Heart left ventricle (tissue), 16 donors: ENCODE measurements around the gene MYL3. TPM values are rescaled to one million over a fixed set of nuclear protein-coding genes. Genes with fewer than 3 reads are reported as not detected.

Experiments used
- ATAC-seq, 4 donors: fragments of 200-7000 bp; cut with Tn5 transposase; one replicate each; pipeline ENCODE4 v1.9.1; 2020 to 2022; ENCODE audit warnings: moderate library complexity in 4 of 4, mild to moderate bottlenecking in 3 of 4, moderate number of reproducible peaks in 1 of 4
- DNase-seq, 5 donors: peaks; one replicate each; pipeline ENCODE4 v3.0.0-alpha.2; 2020
- H3K27ac ChIP-seq, 12 donors: fragments of 200-600 bp; sonication (generic) in 4 of 12; one replicate each; pipeline versions ENCODE4 v1.5.0 to v1.8.0; 2016 to 2022; ENCODE audit warnings: mild to moderate bottlenecking in 2 of 12
- H3K27me3 ChIP-seq, 9 donors: fragments of 200-600 bp; sonication (generic) in 2 of 9; one replicate each; pipeline versions ENCODE4 v1.5.1 to v1.8.0; 2016 to 2022; ENCODE audit warnings: mild to moderate bottlenecking in 3 of 9
- H3K36me3 ChIP-seq, 9 donors: fragments of 200-600 bp; sonication (generic) in 2 of 9; one replicate each; pipeline versions ENCODE4 v1.5.0 to v1.8.0; 2018 to 2022; ENCODE audit warnings: mild to moderate bottlenecking in 2 of 9
- H3K4me1 ChIP-seq, 12 donors: fragments of 200-600 bp; sonication (generic) in 4 of 12; one replicate each; pipeline versions ENCODE4 v1.5.0 to v1.8.0; 2016 to 2022; ENCODE audit warnings: mild to moderate bottlenecking in 3 of 12
- H3K4me3 ChIP-seq, 12 donors: fragments of 200-600 bp; sonication (generic) in 4 of 12; one replicate each; pipeline versions ENCODE4 v1.5.0 to v1.8.0; 2017 to 2022; ENCODE audit warnings: mild to moderate bottlenecking in 9 of 12, moderate library complexity in 4 of 12
- H3K9me3 ChIP-seq, 12 donors: fragments of 200-600 bp; sonication (generic) in 4 of 12; one replicate each; pipeline versions ENCODE4 v1.5.0 to v1.8.0; 2016 to 2022; ENCODE audit warnings: mild to moderate bottlenecking in 1 of 12
- CTCF ChIP-seq, 12 donors: fragments of 200-600 bp; sonication (generic) in 4 of 12; IDR thresholded peaks; one replicate each; pipeline versions ENCODE4 v1.5.0 to v1.8.0; 2018 to 2022; ENCODE audit warnings: antibody characterized with exemption in 12 of 12, mild to moderate bottlenecking in 5 of 12
- POLR2A ChIP-seq, 2 donors: fragments of 450-650 bp; IDR thresholded peaks; one replicate each; pipeline ENCODE4 v1.6.1; 2017; ENCODE audit warnings: antibody characterized with exemption in 2 of 2, mild to moderate bottlenecking in 2 of 2, moderate library complexity in 2 of 2
- WGBS, 4 donors: extraction: QIAGEN DNeasy Blood & Tissue Kit in 2 of 4; methylation state at CpG; one replicate each; pipeline versions ENCODE4 v1.1.5 to v1.1.7; 2013 to 2018; 5-methylcytosine and 5-hydroxymethylcytosine counted together
- intact Hi-C, 10 donors: fragments of 100-400 bp; cut with DNase I; formaldehyde crosslinking; loops; one replicate each; pipeline versions ENCODE4 v1.11.1 to v1.14.2; 2022
- polyA plus RNA-seq, 2 donors: library from polyadenylated mRNA; stranded (reverse); fragments of 200-250 nt; gene quantifications; one replicate each; pipeline ENCODE4 v1.2.3, GENCODE V29; 2013
- total RNA-seq, 9 donors: library from RNA; depleted of rRNA in 2 of 9; stranded (reverse); fragments of >200 nt in 2 of 9; fragmentation: NEBNext Ultra II Directional in 3 of 9; extraction: Animal tissue kit (Norgen Biotek cat#: 25700) in 3 of 9; gene quantifications; one replicate each; pipeline versions ENCODE4 v1.1.0 to v1.2.4, GENCODE V29; 2016 to 2023
- donor health status: ischemic (EF 13 %, LVEDD 7.1; RV severe dilation, severe dysfunction).
- donor health status: healthy with polysubstance abuse.
- donor health status: DM: no; HTN: yes; CAD: no.
- donor health status: DM: no; HTN: no; CAD: no.
- donor health status: ischemic (EF 25% LVEDD 6.9; RV normal size, moderate dysfunction).
- donor health status: ischemic (EF 25% LVEDD 5.7; RV mildly dilated, moderate dysfunction).
- donor health status: healthy.
- donor health status: DM: yes; HTN: yes; CAD: no.
- donor health status: ischemic (EF 35%, LVEDD 5.7; RV mildly dilated, moderate dysfunction).
- donor health status: nonischemic (EF 11% LVEDD 7.7; RV severe dilation, severe dysfunction).
- donor health status: DM: yes; HTN: yes; CAD: no.
- donor health status: PGD.
- donor health status: ischemic (EF 29% LVEDD 5.4; RV normal size, mild dysfunction).
- donor health status: nonischemic (EF 23%, LVEDD 6.1; RV moderate dilation, normal function).

The MYL3 gene
- total and polyA plus RNA-seq, 11 donors, result 4,961 to 12,544 (median 6,839) TPM

- Histone ChIP-seq H3K9me3 (no peaks in the 10 kb centered on the region), H3K4me3 (no peak overlapping the region), H3K4me1 (peaks cover 0 to 49% (median 26%) of the 10 kb centered on the region in 12 donors), H3K27ac (no peak overlapping the region), H3K27me3 (peaks cover 0 to 22% (median 0%) of the 10 kb centered on the region in 9 donors), H3K36me3 (no peaks in the 10 kb centered on the region)
- ATAC-seq (peak in 3 of 4 donors; percentile 22 to 63 (median 52)), DNase-seq (peak; percentile 68 to 87 (median 78))
- intact Hi-C loops, result loop anchor here in 9 of 10 donors (1.0 to 5.0 kb wide), 7 partner anchors 28 to 190 kb away; no protein-coding TSS in a partner anchor
- no peak for TF ChIP-seq POLR2A (IDR thresholded peaks at IDR 0.05)
- TF ChIP-seq CTCF (IDR thresholded peaks at IDR 0.05), result peak; percentile 87 to 96 (median 91)
- 20 to 31% (median 24%) methylated on average over 5 of the region's 5 CpGs for WGBS, 4 donors
Measured at GRCh38 chr3:46895204-46895660, 32.0 kb upstream of the MYL3 start.

GRCh38 chr3:46894256-46894655, 31.0 kb upstream of the MYL3 start:
- WGBS, 4 donors, result 91 to 100% (median 93%) methylated on average over 4 to 6 of the region's 6 CpGs
- no peak overlapping the region for H3K4me3 ChIP-seq
- peaks cover 0 to 50% (median 26%) of the 10 kb centered on the region in 12 donors for H3K4me1 ChIP-seq
- ATAC-seq, result no peak
- no peaks in the 10 kb centered on the region for H3K9me3 ChIP-seq
- H3K27ac ChIP-seq, result peak overlapping the region in 1 of 12 donors; percentile 68
- no peaks in the 10 kb centered on the region for H3K36me3 ChIP-seq
- TF ChIP-seq CTCF (IDR thresholded peaks at IDR 0.05) (no peak), POLR2A (IDR thresholded peaks at IDR 0.05) (no peak)
- DNase-seq, result peak in 1 of 5 donors; percentile 17
- intact Hi-C loops, result loop anchor here in 5 of 10 donors (2.0 to 5.0 kb wide), 4 partner anchors 27 to 232 kb away; no protein-coding TSS in a partner anchor
- H3K27me3 ChIP-seq, result peaks cover 0 to 22% (median 0%) of the 10 kb centered on the region in 9 donors

GRCh38 chr3:46893763-46894162, 30.5 kb upstream of the MYL3 start:
- intact Hi-C loops, result loop anchor here in 7 of 10 donors (1.0 to 5.0 kb wide), 5 partner anchors 27 to 231 kb away; no protein-coding TSS in a partner anchor
- H3K27ac ChIP-seq, result peak overlapping the region in 3 of 12 donors; percentile 67 to 71 (median 68)
- H3K4me1 ChIP-seq, result peaks cover 0 to 51% (median 26%) of the 10 kb centered on the region in 12 donors
- no peaks in the 10 kb centered on the region for H3K36me3 ChIP-seq
- DNase-seq (peak in 2 of 5 donors; percentile 31 to 55), ATAC-seq (no peak)
- no peak overlapping the region for H3K4me3 ChIP-seq
- H3K27me3 ChIP-seq, result peaks cover 0 to 22% (median 0%) of the 10 kb centered on the region in 9 donors
- TF ChIP-seq CTCF (IDR thresholded peaks at IDR 0.05), result no peak
- no peak for TF ChIP-seq POLR2A (IDR thresholded peaks at IDR 0.05)
- 49 to 73% (median 63%) methylated on average over 9 of the region's 9 CpGs for WGBS, 4 donors
- no peaks in the 10 kb centered on the region for H3K9me3 ChIP-seq

- Histone ChIP-seq H3K4me1 (peaks cover 0 to 48% (median 24%) of the 10 kb centered on the region in 12 donors), H3K27me3 (peaks cover 0 to 17% (median 0%) of the 10 kb centered on the region in 9 donors), H3K4me3 (peak overlapping the region in 5 of 12 donors; percentile 41 to 56 (median 46)), H3K36me3 (no peaks in the 10 kb centered on the region), H3K9me3 (no peaks in the 10 kb centered on the region), H3K27ac (peak overlapping the region in 10 of 12 donors; percentile 1 to 71 (median 48))
- TF ChIP-seq POLR2A (IDR thresholded peaks at IDR 0.05) (no peak), CTCF (IDR thresholded peaks at IDR 0.05) (no peak)
- WGBS, 4 donors, result 46 to 60% (median 52%) methylated on average over 5 to 6 of the region's 6 CpGs
- intact Hi-C loops, result loop anchor here in 3 of 10 donors (1.0 to 5.0 kb wide), 3 partner anchors 26 to 231 kb away; no protein-coding TSS in a partner anchor
- ATAC-seq (peak; percentile 2 to 56 (median 28)), DNase-seq (peak in 3 of 5 donors; percentile 57 to 58 (median 57))
Measured at GRCh38 chr3:46893146-46893748, 30.0 kb upstream of the MYL3 start.
